ENCODE results near the gene ZBTB40. TPM values are rescaled to one million over a fixed set of nuclear protein-coding genes. Genes with fewer than 3 reads are reported as not detected.

The ZBTB40 gene
- total and polyA plus RNA-seq, 10 of the 15 experiments (the other 5 are each of a cell fraction or from before 2014, with no cell fraction given) = 1.9 to 14.4 (median 9.0) TPM

GRCh38 chr1:22539510-22540118 is 88.0 kb downstream of the ZBTB40 start:
- no peaks in the 10 kb centered on the region for H4K20me1 ChIP-seq (ENCODE audit: control insufficient read depth, insufficient read depth)
- H3K4me2 ChIP-seq (ENCODE audit: control insufficient read depth, insufficient read depth) = no peak overlapping the region
- ATAC-seq = no peak
- ChIA-PET CTCF (no interaction called here), RAD21 (ENCODE audit: unreplicated experiment) (no interaction called here), SMC1A (ENCODE audit: uncharacterized antibody, unreplicated experiment) (no interaction called here), POLR2A (no interaction called here)
- H3K36me3 ChIP-seq (ENCODE audit: control insufficient read depth in 2 of 2, insufficient read depth in 2 of 2, low read length in 1 of 2) = no peaks in the 10 kb centered on the region
- 69% methylated on average over 16 of the region's 16 CpGs for WGBS (ENCODE audit: insufficient coverage, insufficient replicate concordance, low lambda C conversion rate, missing lambda C conversion rate)
- no peaks in the 10 kb centered on the region for H3K79me2 ChIP-seq (ENCODE audit: control insufficient read depth, insufficient read depth, low read length)
- H3K9ac ChIP-seq (ENCODE audit: control insufficient read depth, insufficient read depth, low read length) = no peak overlapping the region
- intact Hi-C loops (cut with micrococcal nuclease; ENCODE audit: unreplicated experiment) = no loop called here
- H2AFZ ChIP-seq (ENCODE audit: control insufficient read depth, low read depth, low read length) = no peak overlapping the region
- no peak overlapping the region for H3K4me3 ChIP-seq
- no peaks in the 10 kb centered on the region for H3K4me1 ChIP-seq (ENCODE audit: control insufficient read depth, insufficient read depth, low read length)
- no TSS peak for BruUV-seq (replicated peaks)
- no peak for DNase-seq (ENCODE audit: low read depth, low spot score)
- in situ Hi-C loops (cut with MboI) = no loop called here
- TF ChIP-seq MAX (IDR thresholded peaks at IDR 0.05; ENCODE audit: low read depth, low read length) = no peak
- TF ChIP-seq E2F4 (IDR thresholded peaks at IDR 0.05; ENCODE audit: low read depth, low read length) = no peak
- TF ChIP-seq ATF3 (IDR thresholded peaks at IDR 0.05; ENCODE audit: borderline replicate concordance, extremely low read depth, low read depth, low read length) = no peak
- TF ChIP-seq TARDBP (IDR thresholded peaks at IDR 0.05; ENCODE audit: borderline replicate concordance) = no peak
- TF ChIP-seq POLR2A (IDR thresholded peaks at IDR 0.05; ENCODE audit: low read depth, low read length) = no peak
- no peak for TF ChIP-seq SP1 (IDR thresholded peaks at IDR 0.05; ENCODE audit: low read depth, low read length)
- TF ChIP-seq ZBTB40 (IDR thresholded peaks at IDR 0.05; ENCODE audit: borderline replicate concordance) = no peak
- no peak for TF ChIP-seq SKIL (IDR thresholded peaks at IDR 0.05; ENCODE audit: low read depth, poor library complexity, severe bottlenecking)
- TF ChIP-seq MXI1 (IDR thresholded peaks at IDR 0.05; ENCODE audit: low read depth, low read length) = no peak
- no peak for TF ChIP-seq PAX8 (IDR thresholded peaks at IDR 0.05)
- FAIRE-seq = no peak
- H3K27ac ChIP-seq (ENCODE audit: control insufficient read depth, insufficient read depth) = no peak overlapping the region
- no peaks in the 10 kb centered on the region for H3K9me3 ChIP-seq (replicated peaks; ENCODE audit: control insufficient read depth, insufficient read depth, low read length)
- H3K27me3 ChIP-seq (replicated peaks in 1 of 2; ENCODE audit: control insufficient read depth in 2 of 2, insufficient read depth in 2 of 2, low read length in 1 of 2) = no peaks in the 10 kb centered on the region

Measured in GM12878 (cell line).